IMR-90 (cell line): Measurements from ENCODE around the gene PET100.

Experiments used
- BHLHE40 ChIP-seq: fragments of 150-350 bp; IDR thresholded peaks from 2 replicates; pipeline ENCODE4 v1.6.1; 2016; ENCODE audit warnings: mild to moderate bottlenecking, low read depth, low read length
- CEBPB ChIP-seq: IDR thresholded peaks from 2 replicates; pipeline ENCODE4 v1.6.1; 2012; ENCODE audit warnings: low read depth, low read length, improper control_type of control experiment
- CTCF ChIP-seq: conservative IDR thresholded peaks from 2 replicates; pipeline ENCODE4 v1.5.1; 2012; ENCODE audit warnings: mild to moderate bottlenecking, low read depth, low read length, improper control_type of control experiment
- ELK1 ChIP-seq: fragments of 150-350 bp; IDR thresholded peaks from 2 replicates; pipeline ENCODE4 v1.6.1; 2016; ENCODE audit warnings: low read depth, mild to moderate bottlenecking, low read length, moderate library complexity, borderline replicate concordance
- FOS ChIP-seq: fragments of 150-350 bp; IDR thresholded peaks from 2 replicates; pipeline ENCODE4 v1.6.1; 2016; ENCODE audit warnings: low read depth, low read length
- MAFK ChIP-seq: IDR thresholded peaks from 2 replicates; pipeline ENCODE4 v1.6.1; 2012; ENCODE audit warnings: low read depth, low read length, improper control_type of control experiment
- MAZ ChIP-seq: IDR thresholded peaks from 2 replicates; pipeline ENCODE4 v1.6.1; 2012; ENCODE audit warnings: low read depth, mild to moderate bottlenecking, low read length, improper control_type of control experiment, moderate library complexity, borderline replicate concordance
- MXI1 ChIP-seq: IDR thresholded peaks from 2 replicates; pipeline ENCODE4 v1.6.1; 2012; ENCODE audit warnings: low read depth, mild to moderate bottlenecking, low read length, moderate library complexity, borderline replicate concordance
- NFE2L2 ChIP-seq: fragments of 150-350 bp; IDR thresholded peaks from 2 replicates; pipeline ENCODE4 v1.6.1; 2016; ENCODE audit warnings: low read depth, mild to moderate bottlenecking, low read length
- POLR2A ChIP-seq: IDR thresholded peaks from 2 replicates; pipeline ENCODE4 v1.6.1; 2012; ENCODE audit warnings: mild to moderate bottlenecking, low read depth, low read length
- RAD21 ChIP-seq: IDR thresholded peaks from 2 replicates; pipeline ENCODE4 v1.6.1; 2012; ENCODE audit warnings: low read length, improper control_type of control experiment
- RCOR1 ChIP-seq: IDR thresholded peaks from 2 replicates; pipeline ENCODE4 v1.6.1; 2012; ENCODE audit warnings: mild to moderate bottlenecking, low read length, improper control_type of control experiment; ENCODE audit not compliant: insufficient replicate concordance
- SMC3 ChIP-seq: fragments of 150-350 bp; IDR thresholded peaks from 2 replicates; pipeline ENCODE4 v1.6.1; 2016; ENCODE audit warnings: low read depth, mild to moderate bottlenecking, antibody characterized with exemption, low read length, moderate library complexity
- USF2 ChIP-seq: fragments of 150-350 bp; IDR thresholded peaks from 2 replicates; pipeline ENCODE4 v1.6.1; 2017; ENCODE audit warnings: mild to moderate bottlenecking, antibody characterized with exemption, low read length, low read depth

GRCh38 chr19:7648265-7649014 lies 18.8 kb downstream of the PET100 start:
- TF ChIP-seq CTCF, result no peak
- no peak for TF ChIP-seq POLR2A
- no peak for TF ChIP-seq MXI1
- no peak for TF ChIP-seq RAD21
- no peak for TF ChIP-seq MAZ
- TF ChIP-seq CEBPB, result no peak
- TF ChIP-seq NFE2L2, result no peak
- no peak for TF ChIP-seq ELK1
- TF ChIP-seq SMC3, result no peak
- no peak for TF ChIP-seq USF2
- TF ChIP-seq BHLHE40, result no peak
- no peak for TF ChIP-seq MAFK
- no peak for TF ChIP-seq FOS
- TF ChIP-seq RCOR1, result no peak
